ENCODE results near the gene TBC1D5. TPM values are rescaled to one million over a fixed set of nuclear protein-coding genes. Genes with fewer than 3 reads are reported as not detected.

The TBC1D5 gene
- total RNA-seq, 1 donor from 2014 or later = 106 TPM

GRCh38 chr3:17605032-17605431 is 137.4 kb downstream of the TBC1D5 start:
- intact Hi-C loops (cut with micrococcal nuclease) = no loop called here
- no peak overlapping the region for H3K27ac Mint-ChIP-seq
- peaks cover 28% of the 10 kb centered on the region for H3K36me3 Mint-ChIP-seq (ENCODE audit: low read depth)
- no peak overlapping the region for H3K4me3 Mint-ChIP-seq
- no peak for ATAC-seq (ENCODE audit: low read depth)
- H3K9me3 Mint-ChIP-seq = peaks cover 2% of the 10 kb centered on the region
- H3K4me1 Mint-ChIP-seq = peaks cover 14% of the 10 kb centered on the region
- no peak for DNase-seq
- CTCF ChIA-PET = interaction anchor here (1.1 kb wide), 1 partner anchor 236 kb away, joined by 3 read pairs; no protein-coding TSS in a partner anchor
- TF ChIP-seq CTCF (IDR thresholded peaks at IDR 0.05) = no peak
- no peaks in the 10 kb centered on the region for H3K27me3 Mint-ChIP-seq
- POLR2A ChIA-PET = no interaction called here

- DNase-seq (no peak), ATAC-seq (ENCODE audit: low read depth) (no peak)
- POLR2A ChIA-PET = no interaction called here
- no peak overlapping the region for H3K27ac Mint-ChIP-seq
- intact Hi-C loops (cut with micrococcal nuclease) = no loop called here
- peaks cover 20% of the 10 kb centered on the region for H3K36me3 Mint-ChIP-seq (ENCODE audit: low read depth)
- H3K27me3 Mint-ChIP-seq = no peaks in the 10 kb centered on the region
- TF ChIP-seq CTCF (IDR thresholded peaks at IDR 0.05) = no peak
- CTCF ChIA-PET = no interaction called here
- peaks cover 2% of the 10 kb centered on the region for H3K9me3 Mint-ChIP-seq
- H3K4me1 Mint-ChIP-seq = peaks cover 13% of the 10 kb centered on the region
- no peak overlapping the region for H3K4me3 Mint-ChIP-seq
Observed at GRCh38 chr3:17602126-17602525, 140.3 kb downstream of the TBC1D5 start.

- H3K36me3 Mint-ChIP-seq (ENCODE audit: low read depth) = peaks cover 53% of the 10 kb centered on the region
- intact Hi-C loops (cut with micrococcal nuclease) = no loop called here
- no peak for TF ChIP-seq CTCF (IDR thresholded peaks at IDR 0.05)
- H3K27me3 Mint-ChIP-seq = no peaks in the 10 kb centered on the region
- peaks cover 15% of the 10 kb centered on the region for H3K9me3 Mint-ChIP-seq
- ATAC-seq (ENCODE audit: low read depth) = no peak
- no peak for DNase-seq
- ChIA-PET CTCF (no interaction called here), POLR2A (no interaction called here)
- no peak overlapping the region for H3K27ac Mint-ChIP-seq
- peaks cover 18% of the 10 kb centered on the region for H3K4me1 Mint-ChIP-seq
- no peak overlapping the region for H3K4me3 Mint-ChIP-seq
Observed at GRCh38 chr3:17592956-17593355, 149.5 kb downstream of the TBC1D5 start.

- Mint-ChIP-seq H3K9me3 (peaks cover 15% of the 10 kb centered on the region), H3K27me3 (no peaks in the 10 kb centered on the region), H3K4me1 (peaks cover 30% of the 10 kb centered on the region), H3K27ac (no peak overlapping the region), H3K36me3 (ENCODE audit: low read depth) (peaks cover 51% of the 10 kb centered on the region), H3K4me3 (no peak overlapping the region)
- ATAC-seq (ENCODE audit: low read depth) = no peak
- CTCF ChIA-PET = no interaction called here
- DNase-seq = no peak
- POLR2A ChIA-PET = no interaction called here
- TF ChIP-seq CTCF (IDR thresholded peaks at IDR 0.05) = no peak
- intact Hi-C loops (cut with micrococcal nuclease) = no loop called here
Observed at GRCh38 chr3:17590465-17590864, 152.0 kb downstream of the TBC1D5 start.

GRCh38 chr3:17589888-17590287 is 152.5 kb downstream of the TBC1D5 start:
- no peaks in the 10 kb centered on the region for H3K27me3 Mint-ChIP-seq
- ChIA-PET POLR2A (interaction anchor here (0.6 kb wide), 1 partner anchor 299 kb away, joined by 3 read pairs; no protein-coding TSS in a partner anchor), CTCF (no interaction called here)
- H3K9me3 Mint-ChIP-seq = peaks cover 15% of the 10 kb centered on the region
- no peak for DNase-seq
- intact Hi-C loops (cut with micrococcal nuclease) = no loop called here
- H3K4me3 Mint-ChIP-seq = no peak overlapping the region
- peaks cover 32% of the 10 kb centered on the region for H3K4me1 Mint-ChIP-seq
- H3K36me3 Mint-ChIP-seq (ENCODE audit: low read depth) = peaks cover 47% of the 10 kb centered on the region
- TF ChIP-seq CTCF (IDR thresholded peaks at IDR 0.05) = no peak
- ATAC-seq (ENCODE audit: low read depth) = no peak
- no peak overlapping the region for H3K27ac Mint-ChIP-seq

All from activated B cell treated with CpG ODN at 0.5 μM for 24 hours (primary cell).